HG02798 (cell line): ENCODE data around the gene XPO1.

ENCODE experiments used
- ATAC-seq: cut with Tn5 transposase; IDR thresholded peaks from one replicate; pipeline ENCODE4 v1.9.1; 2021; ENCODE audit warnings: mild to moderate bottlenecking; ENCODE audit not compliant: unreplicated experiment, poor library complexity

The XPO1 gene

GRCh38 chr2:61437170-61437569, 101.0 kb downstream of the XPO1 start:
- ATAC-seq, result no peak

GRCh38 chr2:61436092-61436491, 102.1 kb downstream of the XPO1 start:
- no peak for ATAC-seq

- no peak for ATAC-seq
These were observed 102.9 kb downstream of the XPO1 start for GRCh38 chr2:61435291-61435690.

- peak; percentile 52 for ATAC-seq
These were observed 103.8 kb downstream of the XPO1 start for GRCh38 chr2:61434314-61434713.

GRCh38 chr2:61433606-61434005, 104.5 kb downstream of the XPO1 start:
- no peak for ATAC-seq

- no peak for ATAC-seq
These were observed 105.2 kb downstream of the XPO1 start for GRCh38 chr2:61432990-61433389.

- no peak for ATAC-seq
These were observed 106.8 kb downstream of the XPO1 start for GRCh38 chr2:61431345-61431744.
